GM13976 (cell line): ENCODE data around the gene CUTC.

Experiments used
- DNase-seq: peaks from one replicate; pipeline ENCODE4 v3.0.0; 2012; ENCODE audit warnings: low spot score
- in situ Hi-C: fragments of 300-500 bp; cut with MboI; formaldehyde crosslinking; loops from one replicate; pipeline ENCODE4 v1.12.0; 2022; ENCODE audit warnings: low sequenced_read_pairs, mixed read lengths, inconsistent platforms; ENCODE audit not compliant: unreplicated experiment
- TF ChIP-seq, protein P1 (sequence below): IDR thresholded peaks from 2 replicates; pipeline ENCODE4 v1.5.1; 2012; ENCODE audit warnings: borderline replicate concordance, mild to moderate bottlenecking; ENCODE audit not compliant: insufficient read depth; ENCODE audit errors: extremely low read depth, missing control alignments, control extremely low read depth

The CUTC gene

DNA sequence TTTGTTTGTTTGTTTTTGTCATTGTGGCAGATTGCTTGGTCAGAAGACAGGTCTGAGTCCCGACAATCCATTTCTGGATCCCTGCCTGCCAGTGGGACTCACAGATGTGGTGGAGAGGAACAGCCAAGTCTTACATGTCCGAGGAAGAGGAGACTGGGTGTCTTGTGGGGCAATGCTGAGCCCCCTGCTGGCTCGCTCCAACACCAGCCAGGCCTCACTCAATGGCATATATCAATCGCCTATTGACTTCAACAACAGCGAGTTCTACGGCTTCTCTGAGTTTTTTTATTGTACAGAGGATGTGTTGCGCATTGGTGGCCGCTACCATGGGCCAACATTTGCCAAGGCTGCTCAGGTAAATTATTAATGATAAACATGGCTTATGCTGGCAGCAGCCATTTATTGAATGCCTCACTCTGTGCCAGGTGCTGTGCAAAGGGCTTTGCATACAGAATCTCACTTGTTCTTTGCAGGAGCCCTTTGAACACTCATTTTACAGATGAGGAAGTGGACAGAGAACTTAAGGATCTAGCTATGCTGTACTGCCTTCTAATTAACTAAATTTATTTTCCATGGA is 33.4 kb upstream of the CUTC start:
- in situ Hi-C loops, result no loop called here
- TF ChIP-seq, protein P1, sequence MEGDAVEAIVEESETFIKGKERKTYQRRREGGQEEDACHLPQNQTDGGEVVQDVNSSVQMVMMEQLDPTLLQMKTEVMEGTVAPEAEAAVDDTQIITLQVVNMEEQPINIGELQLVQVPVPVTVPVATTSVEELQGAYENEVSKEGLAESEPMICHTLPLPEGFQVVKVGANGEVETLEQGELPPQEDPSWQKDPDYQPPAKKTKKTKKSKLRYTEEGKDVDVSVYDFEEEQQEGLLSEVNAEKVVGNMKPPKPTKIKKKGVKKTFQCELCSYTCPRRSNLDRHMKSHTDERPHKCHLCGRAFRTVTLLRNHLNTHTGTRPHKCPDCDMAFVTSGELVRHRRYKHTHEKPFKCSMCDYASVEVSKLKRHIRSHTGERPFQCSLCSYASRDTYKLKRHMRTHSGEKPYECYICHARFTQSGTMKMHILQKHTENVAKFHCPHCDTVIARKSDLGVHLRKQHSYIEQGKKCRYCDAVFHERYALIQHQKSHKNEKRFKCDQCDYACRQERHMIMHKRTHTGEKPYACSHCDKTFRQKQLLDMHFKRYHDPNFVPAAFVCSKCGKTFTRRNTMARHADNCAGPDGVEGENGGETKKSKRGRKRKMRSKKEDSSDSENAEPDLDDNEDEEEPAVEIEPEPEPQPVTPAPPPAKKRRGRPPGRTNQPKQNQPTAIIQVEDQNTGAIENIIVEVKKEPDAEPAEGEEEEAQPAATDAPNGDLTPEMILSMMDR, result no peak
- DNase-seq, result no peak

DNA sequence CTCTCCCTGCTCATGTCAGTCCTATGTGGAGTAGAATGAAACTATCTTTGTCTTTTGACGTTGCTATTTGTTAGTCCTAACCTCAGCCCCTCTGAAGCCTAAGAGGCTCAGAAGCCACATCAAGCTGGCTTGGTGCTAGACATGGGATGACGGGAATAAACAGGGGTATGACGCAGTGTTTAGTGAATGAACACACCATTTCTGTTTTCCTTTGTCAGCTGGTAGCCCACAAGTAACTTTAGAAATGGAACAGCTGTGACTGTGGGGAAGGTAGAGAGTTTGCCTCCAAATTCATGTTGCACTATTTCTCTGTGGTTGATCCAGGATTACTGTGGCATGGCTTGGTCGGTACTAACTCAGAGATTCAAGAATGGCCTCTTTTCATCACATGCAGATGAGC is 31.4 kb upstream of the CUTC start:
- no peak for DNase-seq

DNA sequence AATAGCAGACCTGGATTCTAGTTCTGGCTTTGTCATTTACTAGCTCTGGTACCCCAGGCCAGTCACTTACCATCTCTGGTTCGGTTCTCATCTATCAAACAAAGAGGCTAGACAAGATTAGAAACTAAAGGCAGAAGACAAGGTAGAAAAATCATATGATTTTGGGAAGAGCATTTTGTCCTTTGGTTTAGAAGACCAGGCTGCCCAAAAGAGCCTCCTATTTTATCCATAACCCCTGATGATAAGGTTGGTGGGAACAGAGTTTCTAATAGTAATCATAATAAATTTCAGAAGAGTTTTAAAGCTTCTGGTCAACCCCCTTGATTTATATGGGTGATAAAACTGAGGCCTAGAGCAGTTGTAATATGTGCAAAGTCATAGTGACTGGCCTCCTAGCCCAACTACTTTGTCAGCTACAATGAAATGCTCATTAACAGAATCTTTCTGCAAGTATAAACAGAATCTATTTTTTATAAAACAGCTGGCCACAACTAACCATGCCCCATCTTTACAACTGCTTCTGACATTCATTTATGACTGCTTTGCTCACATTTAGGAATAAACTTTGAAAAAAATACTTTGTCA is 23.5 kb upstream of the CUTC start:
- TF ChIP-seq, protein P1, result no peak
- no peak for DNase-seq
- in situ Hi-C loops, result loop anchor here (25.0 kb wide), 1 partner anchor 271 kb away; the partner anchor contains the start of gene GOT1

More for the DNA sequence above, 31.4 kb upstream of the CUTC start:
- TF ChIP-seq, protein P1, result no peak
- in situ Hi-C loops, result loop anchor here (25.0 kb wide), 1 partner anchor 263 kb away; the partner anchor contains the start of gene GOT1

DNA sequence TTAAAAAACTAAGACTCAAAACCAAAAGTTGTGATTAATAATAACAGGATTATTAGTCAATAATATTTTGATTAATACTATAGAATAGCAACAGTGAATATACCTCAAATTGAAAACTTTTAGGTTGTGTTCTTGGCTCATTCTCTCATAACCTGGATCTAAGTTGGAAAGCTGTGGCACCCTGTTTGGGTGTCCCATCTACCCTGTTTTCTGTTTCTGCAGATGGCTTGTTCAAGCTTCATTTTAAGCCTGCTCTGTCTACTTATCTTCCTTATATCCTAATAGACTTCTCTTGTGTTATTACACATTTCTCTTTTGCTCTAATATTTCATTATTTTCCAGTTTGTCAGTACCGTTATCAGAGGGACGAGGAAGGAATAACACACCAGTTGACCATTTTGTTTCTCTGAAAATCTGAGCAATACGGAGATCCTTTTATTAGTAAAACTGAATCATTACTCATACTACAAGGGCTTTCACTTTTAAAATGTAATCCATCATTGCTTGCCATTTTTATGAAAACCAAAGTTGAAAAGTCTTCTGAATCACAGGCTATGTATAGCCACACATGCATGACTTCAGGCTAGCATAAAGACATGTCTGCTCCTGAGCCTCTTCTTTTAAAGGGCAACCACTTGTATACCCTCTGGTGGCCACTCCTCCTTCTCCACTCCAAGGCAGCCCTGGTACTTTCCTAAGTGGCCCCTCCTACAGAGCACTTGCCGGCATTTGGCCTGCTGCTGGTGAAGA is 22.4 kb upstream of the CUTC start:
- in situ Hi-C loops, result loop anchor here (25.0 kb wide), 1 partner anchor 272 kb away; the partner anchor contains the start of gene GOT1
- TF ChIP-seq, protein P1, result no peak
- peak; percentile 38 for DNase-seq

DNA sequence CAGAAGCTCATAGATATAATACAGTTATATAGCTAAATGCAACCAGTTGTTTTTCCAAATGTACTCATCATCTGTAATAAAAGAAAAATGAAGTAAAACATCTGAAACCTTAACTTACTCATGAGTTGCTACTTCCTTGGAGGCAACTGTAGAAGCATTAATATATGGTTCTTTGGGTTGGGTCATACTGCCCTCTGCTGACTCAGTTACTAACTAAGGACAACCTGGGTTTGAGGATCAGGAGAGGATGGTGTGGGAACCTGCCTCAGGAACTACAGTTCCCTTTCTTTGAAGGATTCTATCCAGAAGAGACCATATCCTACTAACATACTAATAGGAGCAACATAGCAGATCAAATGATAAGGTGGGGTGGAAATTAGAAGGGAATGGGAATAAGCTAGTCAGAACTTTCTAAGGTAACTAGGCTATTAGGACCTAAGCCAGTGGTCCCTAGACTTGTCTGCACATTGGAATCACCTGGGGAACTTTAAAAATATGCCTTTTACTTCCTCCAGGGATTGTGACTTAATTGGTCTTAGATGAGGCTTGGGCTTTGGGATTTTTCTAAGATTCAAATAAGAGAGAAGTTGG is 20.8 kb upstream of the CUTC start:
- DNase-seq, result peak; percentile 48
- in situ Hi-C loops, result loop anchor here (25.0 kb wide), 1 partner anchor 274 kb away; the partner anchor contains the start of gene GOT1
- TF ChIP-seq, protein P1, result peak; percentile 62

DNA sequence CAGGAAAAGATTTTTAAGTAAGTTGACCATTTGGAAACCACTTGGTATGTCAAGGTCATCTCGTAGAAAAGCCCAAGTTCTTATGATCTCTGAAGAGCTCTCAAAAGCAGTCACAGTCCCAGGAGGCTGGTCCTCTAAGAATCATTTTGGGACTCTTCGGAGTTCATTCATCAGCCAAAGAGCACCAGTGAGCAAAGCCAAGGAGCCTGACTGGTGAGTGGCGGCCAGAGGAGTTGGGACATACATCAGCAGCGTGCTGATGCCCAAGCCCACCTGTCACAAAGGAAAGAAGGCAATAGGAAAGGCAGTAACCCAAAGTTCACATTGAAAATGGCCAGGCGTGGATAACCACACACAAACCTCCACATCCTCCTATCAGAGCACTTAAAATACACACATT is 17.6 kb upstream of the CUTC start:
- DNase-seq, result no peak
- TF ChIP-seq, protein P1, result no peak
- in situ Hi-C loops, result loop anchor here (25.0 kb wide), 1 partner anchor 277 kb away; the partner anchor contains the start of gene GOT1
